Spleen (tissue), 7 donors: ENCODE results near the gene MIA3.

ENCODE experiments used
- CTCF ChIP-seq, 11 experiments: fragments of 200-600 bp in 7 of 11; fragments of 450-650 bp in 4 of 11; sonication (generic) in 4 of 11; IDR thresholded peaks in 8 of 11; conservative IDR thresholded peaks in 3 of 11; 1 replicate in 7 of 11; 2 replicates in 4 of 11; pipeline versions ENCODE4 v1.4.0 to v1.8.0; 2016 to 2021; ENCODE audit warnings: antibody characterized with exemption in 11 of 11, inconsistent platforms in 4 of 11, mild to moderate bottlenecking in 1 of 11
- POLR2A ChIP-seq, 3 donors: fragments of 450-650 bp; IDR thresholded peaks; one replicate each; pipeline ENCODE4 v1.5.1; 2017; ENCODE audit warnings: antibody characterized with exemption in 3 of 3, mild to moderate bottlenecking in 1 of 3
- POLR2AphosphoS5 ChIP-seq, 3 donors: sonication (generic); formaldehyde crosslinking; IDR thresholded peaks; one replicate each; pipeline ENCODE4 v1.5.1; 2017; ENCODE audit warnings: antibody characterized with exemption in 3 of 3
- donor health status: DM: no; HTN: no; CAD: no; lungs with moderate emphysema.
- donor health status: DM: no; HTN: no; CAD: no.
- donor health status: DM: no; HTN: no; CAD: no.

DNA sequence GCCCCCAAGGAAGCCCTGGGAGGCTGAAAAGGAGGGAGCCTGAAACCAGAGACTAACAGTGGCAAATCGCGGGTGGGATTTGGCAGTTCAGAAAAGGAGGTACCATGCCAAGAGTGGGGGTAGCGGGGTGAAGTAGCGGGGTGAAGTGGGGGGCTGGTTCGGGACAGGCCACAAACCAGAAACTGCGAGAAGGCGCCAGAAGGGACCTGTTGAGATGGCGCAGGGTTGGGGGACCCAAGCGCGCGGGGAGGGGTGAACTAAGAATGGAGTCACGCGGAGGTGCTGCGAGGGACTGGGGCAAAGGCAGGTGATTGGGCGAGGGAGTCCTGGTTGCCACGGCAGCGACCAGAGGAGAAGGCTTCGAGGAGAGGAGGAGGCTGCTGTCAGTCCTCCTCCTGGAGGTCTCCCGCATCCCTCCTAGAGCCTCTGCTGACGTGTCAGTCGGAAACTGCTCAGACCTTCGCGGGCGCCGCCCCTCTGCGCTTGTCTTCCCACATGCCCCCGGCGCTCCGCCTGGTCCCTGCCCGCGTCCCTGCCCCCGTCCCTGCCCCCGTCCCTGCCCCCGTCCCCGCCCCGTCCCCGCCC lies 438 bp upstream of the MIA3 start:
- TF ChIP-seq CTCF (IDR thresholded peaks at IDR 0.05 in 8 of 11, conservative IDR thresholded peaks at IDR 0.05 in 3 of 11) (no peak), POLR2A (IDR thresholded peaks at IDR 0.05) (no peak), POLR2AphosphoS5 (IDR thresholded peaks at IDR 0.05) (peak; percentile 78 to 81 (median 81))
